H1 (cell line): ENCODE data around the gene NID1. TPM values are rescaled to one million over a fixed set of nuclear protein-coding genes. Genes with fewer than 3 reads are reported as not detected.

Source experiments
- CTCF ChIA-PET: fragments of 300-600 bp; sonication (Branson Sonifier 250); formaldehyde crosslinking; loops from one replicate; lab custom pipeline; 2021; ENCODE audit not compliant: partially characterized antibody; lab: Charles Lee
- POLR2A ChIA-PET: fragments of 300-600 bp; sonication (Branson Sonifier 250); formaldehyde crosslinking; loops from one replicate; lab custom pipeline; 2021; ENCODE audit warnings: inconsistent platforms; ENCODE audit not compliant: partially characterized antibody; lab: Charles Lee
- DNase-seq, 2 experiments: peaks; one replicate each; pipeline versions ENCODE4 v3.0.0 to v3.0.0-alpha.2; 2010 to 2022; ENCODE audit warnings: low spot score in 2 of 2, low read depth in 1 of 2, mixed read lengths in 1 of 2
- FAIRE-seq: peaks from 2 replicates; lab custom pipeline; 2011; peaks lifted over from hg19 to GRCh38; lab: Jason Lieb, UNC
- H2AFZ ChIP-seq: 2 replicates; pipeline ENCODE4 v1.8.1; 2012; ENCODE audit warnings: low read length, inconsistent platforms
- H2AK5ac ChIP-seq: 2 replicates; pipeline ENCODE4 v1.6.1; 2013; ENCODE audit warnings: low read depth, low read length
- H2BK120ac ChIP-seq: replicated peaks from 2 replicates; pipeline ENCODE3; 2013; ENCODE audit warnings: low read depth, low read length, inconsistent platforms
- H2BK12ac ChIP-seq: 2 replicates; pipeline ENCODE4 v1.6.1; 2013; ENCODE audit warnings: low read depth, low read length
- H2BK15ac ChIP-seq: 2 replicates; pipeline ENCODE4 v1.6.1; 2013; ENCODE audit warnings: low read length
- H2BK20ac ChIP-seq: 2 replicates; pipeline ENCODE4 v1.6.1; 2013; ENCODE audit warnings: low read length
- H2BK5ac ChIP-seq: 2 replicates; pipeline ENCODE4 v1.6.1; 2013; ENCODE audit warnings: low read depth, low read length
- H3K14ac ChIP-seq: 2 replicates; pipeline ENCODE4 v1.6.1; 2013; ENCODE audit warnings: inconsistent platforms; ENCODE audit not compliant: insufficient read length
- H3K18ac ChIP-seq: 2 replicates; pipeline ENCODE4 v1.6.1; 2013; ENCODE audit warnings: low read length; ENCODE audit errors: extremely low read depth
- H3K23ac ChIP-seq: 2 replicates; pipeline ENCODE4 v1.6.1; 2013; ENCODE audit warnings: inconsistent platforms; ENCODE audit not compliant: insufficient read length
- H3K23me2 ChIP-seq: 2 replicates; pipeline ENCODE4 v1.6.1; 2013; ENCODE audit warnings: low read depth, low read length
- H3K27ac ChIP-seq: 2 replicates; pipeline ENCODE4 v1.6.1; 2011; ENCODE audit warnings: low read depth, low read length, inconsistent platforms
- H3K27me3 ChIP-seq, 4 experiments: replicated peaks in 1 of 4; 1 replicate in 1 of 4; 2 replicates in 3 of 4; pipeline versions ENCODE4 v1.6.1 to v1.8.1; 2011 to 2013; ENCODE audit warnings: low read length in 3 of 4, mild to moderate bottlenecking in 3 of 4, inconsistent platforms in 2 of 4, mixed read lengths in 2 of 4, moderate library complexity in 1 of 4; ENCODE audit not compliant: control insufficient read depth in 3 of 4, insufficient read depth in 3 of 4; ENCODE audit errors: extremely low read depth in 1 of 4
- H3K36me3 ChIP-seq, 4 experiments: 2 replicates each; pipeline versions ENCODE4 v1.6.1 to v1.8.1; 2011 to 2013; ENCODE audit warnings: mild to moderate bottlenecking in 4 of 4, low read length in 3 of 4, moderate library complexity in 2 of 4, control low read depth in 1 of 4, inconsistent platforms in 1 of 4; ENCODE audit not compliant: insufficient read depth in 4 of 4, control insufficient read depth in 2 of 4
- H3K4ac ChIP-seq: replicated peaks from 2 replicates; pipeline ENCODE3; 2013; ENCODE audit warnings: low read length, low read depth, mixed read lengths, inconsistent platforms; ENCODE audit not compliant: insufficient read length
- H3K4me1 ChIP-seq, 4 experiments: replicated peaks in 1 of 4; 1 replicate in 1 of 4; 2 replicates in 3 of 4; pipeline versions ENCODE4 v1.6.1 to v1.8.1; 2011 to 2013; ENCODE audit warnings: low read length in 3 of 4, inconsistent platforms in 2 of 4, mixed read lengths in 1 of 4; ENCODE audit not compliant: insufficient read depth in 4 of 4, control insufficient read depth in 3 of 4
- H3K4me2 ChIP-seq, 2 experiments: 2 replicates each; pipeline versions ENCODE4 v1.6.1 to v1.8.1; 2011 to 2013; ENCODE audit warnings: low read depth in 2 of 2, low read length in 2 of 2, control low read depth in 1 of 2, inconsistent platforms in 1 of 2, mild to moderate bottlenecking in 1 of 2; ENCODE audit not compliant: insufficient read depth in 1 of 2
- H3K4me3 ChIP-seq, 4 experiments: fragments of 200-600, 300-600 bp in 1 of 4; sonication (generic), shearing (Covaris generic), sonication (Bioruptor Twin) in 1 of 4; 2 replicates each; pipeline versions ENCODE4 v1.5.1 to v1.8.1; 2011 to 2016; ENCODE audit warnings: low read length in 4 of 4, low read depth in 3 of 4, control low read depth in 2 of 4, inconsistent platforms in 2 of 4, mild to moderate bottlenecking in 2 of 4, mixed read lengths in 1 of 4, moderate library complexity in 1 of 4; ENCODE audit not compliant: insufficient read depth in 2 of 4; ENCODE audit errors: extremely low read depth in 1 of 4
- H3K56ac ChIP-seq: replicated peaks from 2 replicates; pipeline ENCODE3; 2013; ENCODE audit warnings: low read depth, mild to moderate bottlenecking, mixed read lengths, low read length, inconsistent platforms; ENCODE audit not compliant: insufficient read length
- H3K79me1 ChIP-seq: 2 replicates; pipeline ENCODE4 v1.6.1; 2013; ENCODE audit warnings: low read depth, low read length, control low read depth
- H3K79me2 ChIP-seq, 2 experiments: 2 replicates each; pipeline versions ENCODE4 v1.6.1 to v1.8.1; 2012 to 2013; ENCODE audit warnings: low read length in 2 of 2, mild to moderate bottlenecking in 2 of 2, inconsistent platforms in 1 of 2; ENCODE audit not compliant: insufficient read depth in 2 of 2, control insufficient read depth in 1 of 2
- H3K9ac ChIP-seq, 4 experiments: replicated peaks in 1 of 4; 1 replicate in 1 of 4; 2 replicates in 3 of 4; pipeline versions ENCODE4 v1.6.1 to v1.8.1; 2011 to 2013; ENCODE audit warnings: low read depth in 3 of 4, low read length in 3 of 4, control low read depth in 2 of 4, mild to moderate bottlenecking in 2 of 4, moderate library complexity in 2 of 4, inconsistent platforms in 1 of 4; ENCODE audit errors: extremely low read depth in 1 of 4
- H3K9me3 ChIP-seq, 2 experiments: 2 replicates each; pipeline versions ENCODE4 v1.6.1 to v1.8.1; 2012 to 2013; ENCODE audit warnings: mild to moderate bottlenecking in 2 of 2, moderate library complexity in 2 of 2, control low read depth in 1 of 2, inconsistent platforms in 1 of 2, low read depth in 1 of 2, low read length in 1 of 2, mixed read lengths in 1 of 2; ENCODE audit not compliant: insufficient read depth in 2 of 2
- H4K20me1 ChIP-seq, 2 experiments: replicated peaks in 1 of 2; 2 replicates each; pipeline versions ENCODE3 to v1.8.1; 2011 to 2013; ENCODE audit warnings: inconsistent platforms in 2 of 2, low read length in 2 of 2, mild to moderate bottlenecking in 1 of 2; ENCODE audit not compliant: insufficient read depth in 2 of 2, control insufficient read depth in 1 of 2
- H4K5ac ChIP-seq: 2 replicates; pipeline ENCODE4 v1.6.1; 2013; ENCODE audit warnings: low read length, low read depth, mixed read lengths, inconsistent platforms; ENCODE audit not compliant: insufficient read length
- H4K8ac ChIP-seq: 2 replicates; pipeline ENCODE4 v1.8.0; 2013; ENCODE audit warnings: mild to moderate bottlenecking, moderate library complexity, low read length, inconsistent platforms; ENCODE audit not compliant: insufficient read depth; ENCODE audit errors: extremely low read depth
- H4K91ac ChIP-seq: replicated peaks from 2 replicates; pipeline ENCODE3; 2013; ENCODE audit warnings: low read length, mixed read lengths, inconsistent platforms; ENCODE audit not compliant: insufficient read length
- E2F6 ChIP-seq: IDR thresholded peaks from 2 replicates; pipeline ENCODE4 v1.6.1; 2012; ENCODE audit warnings: inconsistent platforms
- HDAC6 ChIP-seq: IDR thresholded peaks from one replicate; pipeline ENCODE4 v1.7.1; 2012; ENCODE audit warnings: low read depth, mild to moderate bottlenecking, inconsistent platforms, low read length, moderate library complexity
- KDM5A ChIP-seq: fragments of 200-600 bp; IDR thresholded peaks from 2 replicates; pipeline ENCODE4 v1.7.1; 2012; ENCODE audit warnings: mild to moderate bottlenecking, low read length, inconsistent platforms, mixed read lengths
- SIRT6 ChIP-seq: IDR thresholded peaks from one replicate; pipeline ENCODE4 v1.7.1; 2012; ENCODE audit warnings: low read length, inconsistent platforms
- SIX5 ChIP-seq: IDR thresholded peaks from 2 replicates; pipeline ENCODE4 v1.6.1; 2011; ENCODE audit warnings: mild to moderate bottlenecking, low read depth, low read length
- WGBS, 2 experiments: shearing (Covaris generic) in 1 of 2; methylation state at CpG; one replicate each; pipeline versions ENCODE4 v1.1.6 to v1.1.7; 2013 to 2015; ENCODE audit warnings: low lambda C conversion rate in 2 of 2, mixed read lengths in 2 of 2, inconsistent platforms in 1 of 2, low coverage in 1 of 2, missing lambda C conversion rate in 1 of 2; ENCODE audit not compliant: insufficient replicate concordance in 2 of 2, insufficient coverage in 1 of 2, insufficient read length in 1 of 2; ENCODE audit errors: extremely low coverage in 1 of 2, missing lambda C conversion rate in 1 of 2; 5-methylcytosine and 5-hydroxymethylcytosine counted together
- polyA plus RNA-seq, 7 experiments: library from polyadenylated mRNA; depleted of rRNA in 3 of 7; stranded (reverse) in 5 of 7; unstranded in 2 of 7; fragments of >200 nt in 5 of 7; fragments of 200-250 nt in 2 of 7; gene quantifications; 1 replicate in 5 of 7; 2 replicates in 1 of 7; 4 replicates in 1 of 7; pipeline versions ENCODE4 v1.2.1 to v1.2.3, GENCODE V29; 2011 to 2013; ENCODE audit warnings: missing spikeins in 2 of 7, mixed read lengths in 2 of 7
- total RNA-seq: library from RNA; stranded (reverse); fragmentation: NEBNext Ultra II Directional; extraction: Animal tissue kit (Norgen Biotek cat#: 25700); gene quantifications from 2 replicates; pipeline ENCODE4 v1.2.1, GENCODE V29; 2021

NID1 gene
- total and polyA plus RNA-seq, 2 of the 8 experiments (the other 6 are each of a cell fraction or from before 2014, with no cell fraction given): 20.9 to 25.4 TPM

GRCh38 chr1:235928197-235928596 lies 136.7 kb downstream of the NID1 start:
- Histone ChIP-seq H3K56ac (no peak overlapping the region), H2BK120ac (no peak overlapping the region), H3K27me3 (peaks cover 0 to 4% (median 1%) of the 10 kb centered on the region in 4 experiments; a peak in 3 of 7 replicates), H3K9ac (no peak overlapping the region), H4K91ac (no peak overlapping the region), H3K4me1 (peaks cover 0 to 3% (median 0%) of the 10 kb centered on the region in 4 experiments; a peak in 2 of 7 replicates), H3K18ac (no peak overlapping the region), H3K79me2 (no peaks in the 10 kb centered on the region), H4K5ac (no peak overlapping the region), H4K20me1 (no peaks in the 10 kb centered on the region), H3K27ac (no peak overlapping the region), H3K4ac (no peak overlapping the region), H4K8ac (no peak overlapping the region), H3K14ac (no peak overlapping the region), H3K23me2 (no peaks in the 10 kb centered on the region), H3K4me3 (no peak overlapping the region), H3K36me3 (no peaks in the 10 kb centered on the region), H3K9me3 (no peaks in the 10 kb centered on the region), H2BK12ac (no peak overlapping the region), H3K79me1 (no peaks in the 10 kb centered on the region), H3K23ac (no peak overlapping the region), H2BK20ac (no peak overlapping the region), H2AFZ (no peak overlapping the region), H2BK5ac (no peak overlapping the region), H2AK5ac (no peak overlapping the region), H2BK15ac (no peak overlapping the region), H3K4me2 (no peak overlapping the region)
- FAIRE-seq (no peak), DNase-seq (no peak)
- ChIA-PET CTCF (interaction anchor here (0.8 kb wide), 1 partner anchor 35 kb away, joined by 3 read pairs; no protein-coding TSS in a partner anchor), POLR2A (no interaction called here)
- WGBS, 2 experiments: 78% methylated on average over 2 of the region's 2 CpGs; no CpG with 5 or more reads in 1 of the 2 experiments
- no peak for TF ChIP-seq SIRT6
- no peak for TF ChIP-seq SIX5
- TF ChIP-seq E2F6: no peak
- TF ChIP-seq KDM5A: no peak
- no peak for TF ChIP-seq HDAC6
